ENCODE results near the gene OGFOD3. TPM values are rescaled to one million over a fixed set of nuclear protein-coding genes. Genes with fewer than 3 reads are reported as not detected.
A peak's percentile ranks its signal among the peaks of the same experiment; 100 is the strongest.

Gene OGFOD3
- total RNA-seq, 1 experiment from 2014 or later: 25.0 TPM

DNA sequence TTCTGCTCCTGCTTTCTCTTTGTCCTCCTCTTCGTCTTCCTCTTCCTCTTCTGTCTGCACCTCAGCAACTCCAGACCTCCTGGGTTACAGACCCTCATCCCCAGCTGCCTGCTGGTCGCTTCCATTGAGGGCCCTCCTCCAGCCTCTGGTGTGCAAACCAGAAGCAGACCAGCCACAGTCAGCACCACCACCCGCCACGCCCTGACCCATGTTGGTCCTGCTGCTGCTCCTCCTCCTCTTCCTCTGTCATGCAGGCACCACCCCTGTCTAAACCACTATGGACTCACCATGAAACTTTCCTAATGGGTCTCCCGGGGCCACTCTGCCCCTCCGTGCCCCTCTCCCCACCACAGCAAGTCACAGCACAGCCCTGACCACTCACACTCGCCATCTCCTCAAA is 11.4 kb upstream of the OGFOD3 start:
- DNase-seq (ENCODE audit: low spot score): no peak
- no peaks in the 10 kb centered on the region for H3K27me3 ChIP-seq (replicated peaks; ENCODE audit: insufficient read depth, low read depth, low read length, poor library complexity)
- no peak for TF ChIP-seq EZH2 (IDR thresholded peaks at IDR 0.05; ENCODE audit: borderline replicate concordance, low read depth, low read length, poor library complexity, severe bottlenecking)
- TF ChIP-seq, protein P1, sequence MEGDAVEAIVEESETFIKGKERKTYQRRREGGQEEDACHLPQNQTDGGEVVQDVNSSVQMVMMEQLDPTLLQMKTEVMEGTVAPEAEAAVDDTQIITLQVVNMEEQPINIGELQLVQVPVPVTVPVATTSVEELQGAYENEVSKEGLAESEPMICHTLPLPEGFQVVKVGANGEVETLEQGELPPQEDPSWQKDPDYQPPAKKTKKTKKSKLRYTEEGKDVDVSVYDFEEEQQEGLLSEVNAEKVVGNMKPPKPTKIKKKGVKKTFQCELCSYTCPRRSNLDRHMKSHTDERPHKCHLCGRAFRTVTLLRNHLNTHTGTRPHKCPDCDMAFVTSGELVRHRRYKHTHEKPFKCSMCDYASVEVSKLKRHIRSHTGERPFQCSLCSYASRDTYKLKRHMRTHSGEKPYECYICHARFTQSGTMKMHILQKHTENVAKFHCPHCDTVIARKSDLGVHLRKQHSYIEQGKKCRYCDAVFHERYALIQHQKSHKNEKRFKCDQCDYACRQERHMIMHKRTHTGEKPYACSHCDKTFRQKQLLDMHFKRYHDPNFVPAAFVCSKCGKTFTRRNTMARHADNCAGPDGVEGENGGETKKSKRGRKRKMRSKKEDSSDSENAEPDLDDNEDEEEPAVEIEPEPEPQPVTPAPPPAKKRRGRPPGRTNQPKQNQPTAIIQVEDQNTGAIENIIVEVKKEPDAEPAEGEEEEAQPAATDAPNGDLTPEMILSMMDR (conservative IDR thresholded peaks at IDR 0.05; ENCODE audit: low read depth, low read length): no peak
- ChIA-PET CTCF (no interaction called here), POLR2A (ENCODE audit: low non-redundant PET) (no interaction called here)
- no peak overlapping the region for H3K27ac ChIP-seq (ENCODE audit: low read depth, low read length, poor library complexity, severe bottlenecking)
- no TSS peak for BruUV-seq (replicated peaks)
- H3K9me3 ChIP-seq (ENCODE audit: low read depth, low read length, poor library complexity, severe bottlenecking): no peaks in the 10 kb centered on the region
- H3K4me3 ChIP-seq (ENCODE audit: low read depth, low read length, poor library complexity, severe bottlenecking): no peak overlapping the region
- no peaks in the 10 kb centered on the region for H3K4me1 ChIP-seq (ENCODE audit: insufficient read depth, low read length, poor library complexity, severe bottlenecking)
- intact Hi-C loops (cut with micrococcal nuclease; ENCODE audit: unreplicated experiment): no loop called here
- no peaks in the 10 kb centered on the region for H3K36me3 ChIP-seq (ENCODE audit: insufficient read depth, low read length, poor library complexity, severe bottlenecking)

GRCh38 chr17:82428546-82428945 is 10.2 kb upstream of the OGFOD3 start:
- Histone ChIP-seq H3K4me3 (ENCODE audit: low read depth, low read length, poor library complexity, severe bottlenecking) (no peak overlapping the region), H3K27ac (ENCODE audit: low read depth, low read length, poor library complexity, severe bottlenecking) (no peak overlapping the region), H3K27me3 (replicated peaks; ENCODE audit: insufficient read depth, low read depth, low read length, poor library complexity) (no peaks in the 10 kb centered on the region), H3K9me3 (ENCODE audit: low read depth, low read length, poor library complexity, severe bottlenecking) (no peaks in the 10 kb centered on the region), H3K36me3 (ENCODE audit: insufficient read depth, low read length, poor library complexity, severe bottlenecking) (no peaks in the 10 kb centered on the region), H3K4me1 (ENCODE audit: insufficient read depth, low read length, poor library complexity, severe bottlenecking) (no peaks in the 10 kb centered on the region)
- no peak for DNase-seq (ENCODE audit: low spot score)
- POLR2A ChIA-PET (ENCODE audit: low non-redundant PET): no interaction called here
- CTCF ChIA-PET: no interaction called here
- no peak for TF ChIP-seq EZH2 (IDR thresholded peaks at IDR 0.05; ENCODE audit: borderline replicate concordance, low read depth, low read length, poor library complexity, severe bottlenecking)
- TF ChIP-seq, protein P1 (conservative IDR thresholded peaks at IDR 0.05; ENCODE audit: low read depth, low read length): no peak
- no TSS peak for BruUV-seq (replicated peaks)
- intact Hi-C loops (cut with micrococcal nuclease; ENCODE audit: unreplicated experiment): no loop called here

GRCh38 chr17:82424863-82425159 is 6.4 kb upstream of the OGFOD3 start:
- POLR2A ChIA-PET (ENCODE audit: low non-redundant PET): no interaction called here

More at GRCh38 chr17:82424863-82425159, 6.4 kb upstream of the OGFOD3 start:
- TF ChIP-seq, protein P1 (conservative IDR thresholded peaks at IDR 0.05; ENCODE audit: low read depth, low read length): no peak; the same call in none of the 2 replicates
- no peak for TF ChIP-seq EZH2 (IDR thresholded peaks at IDR 0.05; ENCODE audit: borderline replicate concordance, low read depth, low read length, poor library complexity, severe bottlenecking)
- no TSS peak for BruUV-seq (replicated peaks)
- no peak for DNase-seq (ENCODE audit: low spot score)
- CTCF ChIA-PET: interaction anchor here (0.7 to 1.0 kb wide), 3 partner anchors 9 to 357 kb away, joined by 3 to 5 read pairs (median 3); no protein-coding TSS in a partner anchor
- Histone ChIP-seq H3K36me3 (ENCODE audit: insufficient read depth, low read length, poor library complexity, severe bottlenecking) (no peaks in the 10 kb centered on the region), H3K9me3 (ENCODE audit: low read depth, low read length, poor library complexity, severe bottlenecking) (no peaks in the 10 kb centered on the region), H3K4me1 (ENCODE audit: insufficient read depth, low read length, poor library complexity, severe bottlenecking) (peaks cover under 1% of the 10 kb centered on the region), H3K27me3 (replicated peaks; ENCODE audit: insufficient read depth, low read depth, low read length, poor library complexity) (no peaks in the 10 kb centered on the region), H3K27ac (ENCODE audit: low read depth, low read length, poor library complexity, severe bottlenecking) (no peak overlapping the region), H3K4me3 (ENCODE audit: low read depth, low read length, poor library complexity, severe bottlenecking) (peak overlapping the region; percentile 39)
- intact Hi-C loops (cut with micrococcal nuclease; ENCODE audit: unreplicated experiment): no loop called here

Measured in A673 (cell line).